ENCODE measurements around the gene CHRNA7. TPM values are rescaled to one million over a fixed set of nuclear protein-coding genes. Genes with fewer than 3 reads are reported as not detected.

Gene CHRNA7
- polyA plus RNA-seq, 4 donors = 4.3 to 13.7 (median 8.0) TPM

DNA sequence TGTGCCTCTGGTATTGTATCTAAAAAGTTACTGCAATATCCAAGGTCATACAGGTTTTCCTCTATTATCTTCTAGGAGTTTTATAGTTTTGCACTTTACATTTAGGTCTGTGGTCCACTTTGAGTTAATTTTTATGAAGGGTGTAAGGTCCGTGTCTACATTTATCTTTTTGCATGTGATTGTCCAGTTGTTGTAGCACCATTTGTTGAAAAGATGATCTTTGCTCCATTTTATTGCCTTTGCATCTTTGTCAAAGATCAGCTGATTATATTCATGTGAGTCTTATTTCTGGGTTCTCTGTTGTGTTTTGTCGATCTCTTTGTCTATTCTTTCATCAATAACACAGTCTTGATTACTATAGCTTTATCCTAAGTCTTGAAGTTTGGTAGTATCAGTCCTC lies 6.7 kb downstream of the CHRNA7 start:
- FAIRE-seq (no peak), DNase-seq (peak; percentile 61 to 66)
- Histone ChIP-seq H3K27me3 (ENCODE audit: control insufficient read depth in 3 of 3, insufficient read depth in 3 of 3, low read length in 3 of 3) (peaks cover 0 to 5% (median 0%) of the 10 kb centered on the region in 3 donors), H3K9me3 (ENCODE audit: control insufficient read depth in 2 of 2, insufficient read depth in 1 of 2, low read depth in 1 of 2, low read length in 1 of 2) (no peaks in the 10 kb centered on the region), H3K4me3 (ENCODE audit: low read depth in 1 of 3, low read length in 3 of 3) (no peak overlapping the region), H3K36me3 (ENCODE audit: control insufficient read depth in 3 of 3, insufficient read depth in 2 of 3, low read depth in 1 of 3, low read length in 3 of 3) (peaks cover 0 to 2% (median 0%) of the 10 kb centered on the region in 3 donors), H3K4me1 (ENCODE audit: control insufficient read depth in 3 of 3, insufficient read depth in 2 of 3, low read depth in 1 of 3, low read length in 2 of 3) (peaks cover 0 to 18% (median 6%) of the 10 kb centered on the region in 3 donors), H3K27ac (ENCODE audit: low read depth in 1 of 3, low read length in 2 of 3) (peak overlapping the region in 1 of 3 donors; percentile 2)
- WGBS, 3 donors = 13 to 60% (median 34%) methylated on average over 2 of the region's 2 CpGs

DNA sequence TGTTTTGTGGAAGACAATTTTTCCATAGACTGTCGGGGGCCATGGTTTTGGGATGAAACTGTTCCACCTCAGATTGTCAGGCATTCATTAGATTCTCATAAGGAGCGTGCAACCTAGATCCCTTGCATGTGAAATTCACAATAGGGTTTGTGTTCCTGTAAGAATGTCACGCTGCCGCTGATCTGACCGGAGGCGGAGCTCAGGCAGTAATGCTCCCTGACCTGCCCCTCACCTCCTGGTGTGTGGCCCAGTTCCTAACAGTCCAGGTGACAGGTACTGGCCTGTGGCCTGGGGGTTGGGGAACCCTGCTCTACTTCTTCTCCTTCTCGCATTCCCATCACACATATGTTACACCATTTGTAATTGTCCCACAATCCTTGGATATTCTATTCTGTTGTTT lies 11.0 kb downstream of the CHRNA7 start:
- no peak for FAIRE-seq
- H3K36me3 ChIP-seq (ENCODE audit: control insufficient read depth in 3 of 3, insufficient read depth in 2 of 3, low read depth in 1 of 3, low read length in 3 of 3) = no peaks in the 10 kb centered on the region
- H3K9me3 ChIP-seq (ENCODE audit: control insufficient read depth in 2 of 2, insufficient read depth in 1 of 2, low read depth in 1 of 2, low read length in 1 of 2) = no peaks in the 10 kb centered on the region
- WGBS, 3 donors = 53 to 86% (median 77%) methylated on average over 7 of the region's 7 CpGs
- H3K4me3 ChIP-seq (ENCODE audit: low read depth in 1 of 3, low read length in 3 of 3) = no peak overlapping the region
- DNase-seq = peak in 1 of 2 donors; percentile 24
- peaks cover 0 to 15% (median 2%) of the 10 kb centered on the region in 3 donors for H3K4me1 ChIP-seq (ENCODE audit: control insufficient read depth in 3 of 3, insufficient read depth in 2 of 3, low read depth in 1 of 3, low read length in 2 of 3)
- H3K27ac ChIP-seq (ENCODE audit: low read depth in 1 of 3, low read length in 2 of 3) = peak overlapping the region in 1 of 3 donors; percentile 89
- no peaks in the 10 kb centered on the region for H3K27me3 ChIP-seq (ENCODE audit: control insufficient read depth in 3 of 3, insufficient read depth in 3 of 3, low read length in 3 of 3)

DNA sequence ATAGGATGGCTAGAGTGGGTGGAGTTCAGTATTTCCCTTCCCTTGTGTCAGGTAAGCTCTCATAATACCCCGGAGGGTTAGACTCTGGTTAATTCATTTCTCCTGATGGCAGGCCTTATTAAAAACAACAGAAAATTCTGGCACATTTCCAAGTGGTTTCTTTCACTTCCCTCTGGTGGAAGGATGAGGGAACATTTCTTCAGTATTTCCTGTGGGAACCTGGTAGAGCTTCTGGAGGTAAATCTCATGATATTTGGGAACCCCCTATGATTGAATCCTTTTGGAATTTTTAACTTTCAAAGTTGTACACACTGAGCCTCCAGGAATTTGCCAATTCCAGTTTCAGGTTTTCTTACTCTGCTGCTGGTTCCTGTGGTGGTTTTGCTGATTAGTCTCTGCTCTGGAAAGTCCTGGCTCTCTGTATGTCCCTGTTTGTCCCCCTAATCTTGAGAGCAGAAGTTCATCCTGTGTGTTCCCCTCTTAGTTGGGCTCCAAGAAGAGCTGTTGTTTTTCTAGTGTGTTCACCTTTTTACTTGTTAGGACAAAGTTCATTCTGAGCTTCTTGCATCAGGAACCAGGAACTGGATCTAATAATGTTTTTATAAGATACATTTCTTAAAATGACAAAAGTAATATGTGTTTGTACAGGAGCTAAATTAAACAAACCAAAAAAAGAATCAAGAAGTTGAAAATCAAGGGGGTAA lies 12.1 kb downstream of the CHRNA7 start:
- no peaks in the 10 kb centered on the region for H3K36me3 ChIP-seq (ENCODE audit: control insufficient read depth in 3 of 3, insufficient read depth in 2 of 3, low read depth in 1 of 3, low read length in 3 of 3)
- no peak overlapping the region for H3K4me3 ChIP-seq (ENCODE audit: low read depth in 1 of 3, low read length in 3 of 3)
- FAIRE-seq = no peak
- H3K4me1 ChIP-seq (ENCODE audit: control insufficient read depth in 3 of 3, insufficient read depth in 2 of 3, low read depth in 1 of 3, low read length in 2 of 3) = peaks cover 0 to 15% (median 2%) of the 10 kb centered on the region in 3 donors
- WGBS, 3 donors = 0% methylated on average over 1 of the region's 1 CpG
- peak; percentile 56 to 72 for DNase-seq
- H3K27me3 ChIP-seq (ENCODE audit: control insufficient read depth in 3 of 3, insufficient read depth in 3 of 3, low read length in 3 of 3) = no peaks in the 10 kb centered on the region
- peak overlapping the region; percentile 55 to 89 (median 78) for H3K27ac ChIP-seq (ENCODE audit: low read depth in 1 of 3, low read length in 2 of 3)
- no peaks in the 10 kb centered on the region for H3K9me3 ChIP-seq (ENCODE audit: control insufficient read depth in 2 of 2, insufficient read depth in 1 of 2, low read depth in 1 of 2, low read length in 1 of 2)

DNA sequence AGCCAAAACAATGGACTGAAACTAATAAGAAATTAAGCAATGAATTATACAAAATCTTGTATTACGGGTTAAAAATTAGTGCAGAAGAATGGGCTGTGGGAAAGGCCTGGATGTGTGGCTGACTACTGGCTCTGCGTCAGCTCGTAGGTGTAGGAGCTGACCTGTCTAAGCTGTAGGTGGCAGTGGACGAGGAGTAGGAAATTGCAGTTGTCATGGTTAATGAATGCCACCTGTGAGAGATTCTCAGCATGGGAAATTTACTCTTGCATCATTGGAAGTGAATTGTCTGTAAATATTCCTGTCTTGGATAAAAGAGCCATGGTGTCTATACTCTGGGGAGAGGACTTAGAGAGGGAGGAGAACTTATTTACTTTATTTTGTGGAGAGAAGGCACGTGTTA lies 23.4 kb downstream of the CHRNA7 start:
- Histone ChIP-seq H3K4me3 (ENCODE audit: low read depth in 1 of 3, low read length in 3 of 3) (no peak overlapping the region), H3K36me3 (ENCODE audit: control insufficient read depth in 3 of 3, insufficient read depth in 2 of 3, low read depth in 1 of 3, low read length in 3 of 3) (no peaks in the 10 kb centered on the region), H3K27me3 (ENCODE audit: control insufficient read depth in 3 of 3, insufficient read depth in 3 of 3, low read length in 3 of 3) (no peaks in the 10 kb centered on the region), H3K9me3 (ENCODE audit: control insufficient read depth in 2 of 2, insufficient read depth in 1 of 2, low read depth in 1 of 2, low read length in 1 of 2) (peaks cover 0 to 1% of the 10 kb centered on the region in 2 donors), H3K27ac (ENCODE audit: low read depth in 1 of 3, low read length in 2 of 3) (no peak overlapping the region), H3K4me1 (ENCODE audit: control insufficient read depth in 3 of 3, insufficient read depth in 2 of 3, low read depth in 1 of 3, low read length in 2 of 3) (no peaks in the 10 kb centered on the region)
- DNase-seq = peak in 1 of 2 donors; percentile 53
- 38 to 46% (median 42%) methylated on average over 5 of the region's 5 CpGs for WGBS, 3 donors
- FAIRE-seq = no peak

DNA sequence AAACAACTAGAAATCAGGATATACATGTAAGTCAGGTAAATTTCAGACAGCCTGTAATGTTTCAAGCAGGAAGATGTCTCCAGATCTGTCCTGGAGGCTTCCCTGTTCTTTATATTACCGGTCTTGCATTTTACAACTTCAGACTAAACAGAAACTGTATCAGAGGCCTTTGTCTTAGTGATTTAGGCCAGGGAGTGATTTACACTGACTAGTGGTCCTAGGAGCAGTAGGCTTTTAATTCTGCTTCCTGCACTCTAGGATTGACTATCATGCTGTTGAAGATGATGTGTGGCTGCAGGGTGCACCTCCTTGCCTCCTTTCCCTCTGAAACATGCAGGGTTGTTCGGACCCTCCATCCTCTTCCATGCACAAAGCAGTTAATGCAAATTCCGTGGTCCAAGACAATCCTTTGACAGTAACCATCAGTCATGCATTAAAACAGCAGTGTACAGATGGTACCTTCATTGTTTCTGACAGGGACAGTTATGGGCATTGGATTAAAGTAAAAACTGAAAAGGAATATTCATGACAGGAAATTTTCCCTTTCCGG lies 27.6 kb downstream of the CHRNA7 start:
- H3K27ac ChIP-seq (ENCODE audit: low read depth in 1 of 3, low read length in 2 of 3) = no peak overlapping the region
- FAIRE-seq (no peak), DNase-seq (no peak)
- H3K36me3 ChIP-seq (ENCODE audit: control insufficient read depth in 3 of 3, insufficient read depth in 2 of 3, low read depth in 1 of 3, low read length in 3 of 3) = no peaks in the 10 kb centered on the region
- H3K9me3 ChIP-seq (ENCODE audit: control insufficient read depth in 2 of 2, insufficient read depth in 1 of 2, low read depth in 1 of 2, low read length in 1 of 2) = peaks cover 0 to 1% of the 10 kb centered on the region in 2 donors
- no peaks in the 10 kb centered on the region for H3K27me3 ChIP-seq (ENCODE audit: control insufficient read depth in 3 of 3, insufficient read depth in 3 of 3, low read length in 3 of 3)
- H3K4me3 ChIP-seq (ENCODE audit: low read depth in 1 of 3, low read length in 3 of 3) = no peak overlapping the region
- WGBS, 3 donors = 56 to 82% (median 76%) methylated on average over 4 of the region's 4 CpGs
- no peaks in the 10 kb centered on the region for H3K4me1 ChIP-seq (ENCODE audit: control insufficient read depth in 3 of 3, insufficient read depth in 2 of 3, low read depth in 1 of 3, low read length in 2 of 3)

DNA sequence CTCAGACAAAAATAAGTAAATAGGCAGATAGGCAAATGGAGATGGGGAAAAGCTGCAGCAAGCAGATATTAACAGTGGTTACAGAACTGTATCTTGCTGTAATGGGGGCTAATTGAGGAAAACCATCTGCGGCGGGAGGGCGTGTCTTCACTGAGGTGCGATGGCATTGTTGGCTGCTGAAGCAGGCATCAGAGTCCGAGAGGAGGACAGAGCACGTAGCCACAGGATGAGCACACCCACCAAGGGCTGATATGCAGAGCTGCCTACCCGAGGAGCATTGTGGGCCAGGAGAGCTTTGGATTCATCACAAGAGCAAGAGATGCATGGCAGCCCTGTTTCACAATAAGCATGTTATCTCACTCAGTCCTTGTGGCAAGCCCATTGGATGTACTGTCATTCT lies 30.4 kb downstream of the CHRNA7 start:
- peaks cover 0 to 6% of the 10 kb centered on the region in 2 donors for H3K9me3 ChIP-seq (ENCODE audit: control insufficient read depth in 2 of 2, insufficient read depth in 1 of 2, low read depth in 1 of 2, low read length in 1 of 2)
- no peaks in the 10 kb centered on the region for H3K27me3 ChIP-seq (ENCODE audit: control insufficient read depth in 3 of 3, insufficient read depth in 3 of 3, low read length in 3 of 3)
- H3K36me3 ChIP-seq (ENCODE audit: control insufficient read depth in 3 of 3, insufficient read depth in 2 of 3, low read depth in 1 of 3, low read length in 3 of 3) = peaks cover 0 to 3% (median 2%) of the 10 kb centered on the region in 3 donors
- no peak for FAIRE-seq
- H3K4me3 ChIP-seq (ENCODE audit: low read depth in 1 of 3, low read length in 3 of 3) = no peak overlapping the region
- no peaks in the 10 kb centered on the region for H3K4me1 ChIP-seq (ENCODE audit: control insufficient read depth in 3 of 3, insufficient read depth in 2 of 3, low read depth in 1 of 3, low read length in 2 of 3)
- DNase-seq = no peak
- WGBS, 3 donors = 92 to 96% (median 96%) methylated on average over 7 of the region's 7 CpGs
- no peak overlapping the region for H3K27ac ChIP-seq (ENCODE audit: low read depth in 1 of 3, low read length in 2 of 3)

DNA sequence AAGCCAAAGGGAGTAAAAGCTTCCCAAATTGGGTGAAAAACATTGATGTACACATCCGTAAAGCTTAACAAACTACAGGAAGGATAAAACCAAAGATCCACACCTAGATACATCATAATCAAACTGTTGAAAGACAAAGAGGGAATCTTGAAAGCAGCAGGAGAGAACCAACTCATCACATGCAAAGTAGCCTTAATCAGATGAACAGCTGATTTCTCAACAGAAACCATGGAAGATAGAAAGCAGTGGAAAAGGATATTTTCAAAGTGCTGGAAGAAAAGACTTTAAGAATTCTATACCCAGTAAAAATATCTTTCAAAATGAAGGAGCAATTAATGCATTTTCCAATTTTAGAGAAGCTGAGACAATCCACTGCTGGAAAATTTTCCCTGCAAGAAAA lies 36.8 kb downstream of the CHRNA7 start:
- Histone ChIP-seq H3K4me3 (ENCODE audit: low read depth in 1 of 3, low read length in 3 of 3) (no peak overlapping the region), H3K9me3 (ENCODE audit: control insufficient read depth in 2 of 2, insufficient read depth in 1 of 2, low read depth in 1 of 2, low read length in 1 of 2) (peaks cover 0 to 18% of the 10 kb centered on the region in 2 donors), H3K27me3 (ENCODE audit: control insufficient read depth in 3 of 3, insufficient read depth in 3 of 3, low read length in 3 of 3) (no peaks in the 10 kb centered on the region), H3K27ac (ENCODE audit: low read depth in 1 of 3, low read length in 2 of 3) (no peak overlapping the region), H3K36me3 (ENCODE audit: control insufficient read depth in 3 of 3, insufficient read depth in 2 of 3, low read depth in 1 of 3, low read length in 3 of 3) (peaks cover 0 to 4% (median 3%) of the 10 kb centered on the region in 3 donors), H3K4me1 (ENCODE audit: control insufficient read depth in 3 of 3, insufficient read depth in 2 of 3, low read depth in 1 of 3, low read length in 2 of 3) (no peaks in the 10 kb centered on the region)
- FAIRE-seq (no peak), DNase-seq (no peak)
- 91 to 100% (median 93%) methylated on average over 1 of the region's 1 CpG for WGBS, 3 donors

DNA sequence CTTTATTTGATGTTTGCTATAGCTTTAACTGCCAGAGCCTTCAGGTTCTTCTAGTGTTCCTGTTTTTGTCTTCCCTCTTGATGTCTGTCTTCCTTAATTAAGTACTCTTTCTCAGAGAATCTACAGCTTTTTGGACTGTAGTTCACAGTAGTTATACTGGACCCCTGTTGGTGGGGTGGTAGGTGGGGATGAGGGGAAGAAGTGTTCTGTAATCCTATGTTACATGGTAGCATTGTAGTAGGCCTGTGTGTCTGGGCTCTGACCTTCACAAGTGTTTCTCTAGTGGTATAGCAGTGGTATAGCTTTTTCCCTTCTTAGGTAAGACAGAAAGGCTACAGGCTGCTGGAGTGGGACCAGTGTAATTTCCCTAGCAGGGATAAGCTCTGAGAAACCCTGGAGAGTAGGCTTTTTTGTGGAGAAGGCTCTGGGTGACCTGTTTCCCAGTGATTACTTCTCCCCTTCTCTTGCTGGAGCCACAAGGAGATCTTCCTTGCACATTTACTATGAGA lies 59.6 kb downstream of the CHRNA7 start:
- Histone ChIP-seq H3K4me3 (ENCODE audit: low read depth in 1 of 3, low read length in 3 of 3) (no peak overlapping the region), H3K9me3 (ENCODE audit: control insufficient read depth in 2 of 2, insufficient read depth in 1 of 2, low read depth in 1 of 2, low read length in 1 of 2) (no peaks in the 10 kb centered on the region), H3K27me3 (ENCODE audit: control insufficient read depth in 3 of 3, insufficient read depth in 3 of 3, low read length in 3 of 3) (no peaks in the 10 kb centered on the region), H3K27ac (ENCODE audit: low read depth in 1 of 3, low read length in 2 of 3) (no peak overlapping the region), H3K36me3 (ENCODE audit: control insufficient read depth in 3 of 3, insufficient read depth in 2 of 3, low read depth in 1 of 3, low read length in 3 of 3) (no peaks in the 10 kb centered on the region), H3K4me1 (ENCODE audit: control insufficient read depth in 3 of 3, insufficient read depth in 2 of 3, low read depth in 1 of 3, low read length in 2 of 3) (peaks cover 0 to 3% (median 0%) of the 10 kb centered on the region in 3 donors)
- FAIRE-seq (no peak), DNase-seq (no peak)

All from small intestine (tissue), 7 donors.